Neural progenitor cell (in vitro differentiated cells): ENCODE results near the gene CX3CL1. TPM values are rescaled to one million over a fixed set of nuclear protein-coding genes. Genes with fewer than 3 reads are reported as not detected.

ENCODE experiments used
- DNase-seq: peaks from one replicate; pipeline ENCODE4 v3.0.0-alpha.2; 2016; ENCODE audit warnings: low spot score
- H2AFZ ChIP-seq: fragments of 200-600 bp; sonication (generic); replicated peaks from 2 replicates; pipeline ENCODE4 v1.6.1; 2016; ENCODE audit warnings: antibody characterized with exemption
- H3F3A ChIP-seq: fragments of 200-600 bp; sonication (generic); 2 replicates; pipeline ENCODE4 v1.6.1; 2016; ENCODE audit warnings: antibody characterized with exemption, low read depth
- H3K27ac ChIP-seq: fragments of 200-600 bp; sonication (generic); 2 replicates; pipeline ENCODE4 v1.5.1; 2016; ENCODE audit warnings: mild to moderate bottlenecking
- H3K27me3 ChIP-seq: fragments of 200-600 bp; sonication (generic); 2 replicates; pipeline ENCODE4 v1.6.1; 2016; ENCODE audit warnings: mild to moderate bottlenecking, moderate library complexity
- H3K36me3 ChIP-seq: fragments of 200-600 bp; sonication (generic); 2 replicates; pipeline ENCODE4 v1.5.1; 2016
- H3K4me1 ChIP-seq: fragments of 200-600 bp; sonication (generic); 2 replicates; pipeline ENCODE4 v1.6.1; 2016; ENCODE audit warnings: mixed run types
- H3K4me2 ChIP-seq: fragments of 200-600 bp; sonication (generic); 2 replicates; pipeline ENCODE4 v1.6.1; 2016
- H3K4me3 ChIP-seq: fragments of 200-600 bp; sonication (generic); 2 replicates; pipeline ENCODE4 v1.5.1; 2016
- H3K79me2 ChIP-seq: fragments of 200-600 bp; sonication (generic); 2 replicates; pipeline ENCODE4 v1.6.1; 2016; ENCODE audit warnings: low read depth
- H3K9ac ChIP-seq: fragments of 200-600 bp; sonication (generic); 2 replicates; pipeline ENCODE4 v1.6.1; 2016
- H3K9me3 ChIP-seq: fragments of 200-600 bp; sonication (generic); 2 replicates; pipeline ENCODE4 v1.5.1; 2016; ENCODE audit warnings: low read depth
- H4K20me1 ChIP-seq: fragments of 200-600 bp; sonication (generic); 2 replicates; pipeline ENCODE4 v1.6.1; 2016; ENCODE audit warnings: low read depth
- H3K27ac Mint-ChIP-seq: 3 replicates; pipeline ENCODE4 v1.8.0; 2021; ENCODE audit warnings: mixed read lengths
- H3K27me3 Mint-ChIP-seq: 2 replicates; pipeline ENCODE4 v1.8.0; 2022; ENCODE audit warnings: low read depth, mild to moderate bottlenecking, inconsistent platforms, moderate library complexity, mixed read lengths; ENCODE audit not compliant: insufficient read depth
- H3K36me3 Mint-ChIP-seq: 3 replicates; pipeline ENCODE4 v1.8.0; 2021; ENCODE audit warnings: mixed read lengths
- H3K4me1 Mint-ChIP-seq: 3 replicates; pipeline ENCODE4 v1.8.0; 2021; ENCODE audit warnings: mixed read lengths
- H3K4me3 Mint-ChIP-seq: 3 replicates; pipeline ENCODE4 v1.8.0; 2021; ENCODE audit warnings: mild to moderate bottlenecking, moderate library complexity, mixed read lengths
- H3K9me3 Mint-ChIP-seq: 3 replicates; pipeline ENCODE4 v1.8.0; 2020; ENCODE audit warnings: mixed read lengths
- EZH2 ChIP-seq: fragments of 200-600 bp; sonication (generic); IDR thresholded peaks from 2 replicates; pipeline ENCODE4 v1.6.1; 2017; ENCODE audit warnings: antibody characterized with exemption, mild to moderate bottlenecking, moderate library complexity
- EZH2phosphoT487 ChIP-seq: fragments of 200-600 bp; sonication (generic); IDR thresholded peaks from 2 replicates; pipeline ENCODE4 v1.6.1; 2017; ENCODE audit warnings: antibody characterized with exemption
- total RNA-seq: library from RNA; depleted of rRNA; stranded (reverse); fragments of >200 nt; gene quantifications from 2 replicates; pipeline ENCODE4 v1.2.3, GENCODE V29; 2015; ENCODE audit warnings: low replicate concordance
- TF ChIP-seq, protein P1 (sequence below): fragments of 200-600 bp; sonication (generic); IDR thresholded peaks from 2 replicates; pipeline ENCODE4 v1.5.1; 2017; ENCODE audit warnings: antibody characterized with exemption, mild to moderate bottlenecking

CX3CL1 gene
- total RNA-seq, 1 donor from 2014 or later = 0.65 TPM

DNA sequence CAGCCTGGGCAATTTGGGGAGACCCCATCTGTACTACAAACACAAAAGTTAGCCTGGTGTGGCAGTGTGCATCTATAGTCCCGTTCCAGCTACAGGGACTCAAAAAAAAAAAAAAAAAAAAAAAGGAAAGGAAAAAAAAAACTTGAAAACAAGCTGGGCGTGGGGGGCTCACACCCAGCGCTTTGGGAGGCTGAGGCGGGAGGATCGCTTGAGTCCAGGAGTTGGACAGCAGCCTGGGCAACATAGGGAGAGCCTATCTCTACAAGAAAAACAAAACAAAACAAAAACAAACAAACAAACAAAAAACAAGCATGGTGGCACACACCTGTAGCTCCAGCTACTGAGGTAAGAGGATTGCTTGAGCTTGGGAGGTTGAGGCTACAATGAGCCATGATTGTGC, 19.4 kb downstream of the CX3CL1 start:
- no peaks in the 10 kb centered on the region for H4K20me1 ChIP-seq
- H3K4me2 ChIP-seq = no peak overlapping the region
- TF ChIP-seq EZH2 (no peak), EZH2phosphoT487 (no peak)
- TF ChIP-seq, protein P1, sequence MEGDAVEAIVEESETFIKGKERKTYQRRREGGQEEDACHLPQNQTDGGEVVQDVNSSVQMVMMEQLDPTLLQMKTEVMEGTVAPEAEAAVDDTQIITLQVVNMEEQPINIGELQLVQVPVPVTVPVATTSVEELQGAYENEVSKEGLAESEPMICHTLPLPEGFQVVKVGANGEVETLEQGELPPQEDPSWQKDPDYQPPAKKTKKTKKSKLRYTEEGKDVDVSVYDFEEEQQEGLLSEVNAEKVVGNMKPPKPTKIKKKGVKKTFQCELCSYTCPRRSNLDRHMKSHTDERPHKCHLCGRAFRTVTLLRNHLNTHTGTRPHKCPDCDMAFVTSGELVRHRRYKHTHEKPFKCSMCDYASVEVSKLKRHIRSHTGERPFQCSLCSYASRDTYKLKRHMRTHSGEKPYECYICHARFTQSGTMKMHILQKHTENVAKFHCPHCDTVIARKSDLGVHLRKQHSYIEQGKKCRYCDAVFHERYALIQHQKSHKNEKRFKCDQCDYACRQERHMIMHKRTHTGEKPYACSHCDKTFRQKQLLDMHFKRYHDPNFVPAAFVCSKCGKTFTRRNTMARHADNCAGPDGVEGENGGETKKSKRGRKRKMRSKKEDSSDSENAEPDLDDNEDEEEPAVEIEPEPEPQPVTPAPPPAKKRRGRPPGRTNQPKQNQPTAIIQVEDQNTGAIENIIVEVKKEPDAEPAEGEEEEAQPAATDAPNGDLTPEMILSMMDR = no peak
- no peak overlapping the region for H3K4me3 Mint-ChIP-seq
- H3K27me3 Mint-ChIP-seq = peaks cover 19% of the 10 kb centered on the region
- H3K9me3 ChIP-seq = no peaks in the 10 kb centered on the region
- no peaks in the 10 kb centered on the region for H3K36me3 ChIP-seq
- H3K9me3 Mint-ChIP-seq = no peaks in the 10 kb centered on the region
- no peak overlapping the region for H3K9ac ChIP-seq
- peaks cover 3% of the 10 kb centered on the region for H3K4me1 Mint-ChIP-seq
- no peaks in the 10 kb centered on the region for H3K79me2 ChIP-seq
- no peaks in the 10 kb centered on the region for H3K36me3 Mint-ChIP-seq
- DNase-seq = no peak
- no peak overlapping the region for H3K27ac Mint-ChIP-seq
- no peak overlapping the region for H3K27ac ChIP-seq
- H3K4me1 ChIP-seq = no peaks in the 10 kb centered on the region
- H3F3A ChIP-seq = peaks cover 8% of the 10 kb centered on the region
- no peaks in the 10 kb centered on the region for H3K27me3 ChIP-seq
- H2AFZ ChIP-seq = no peak overlapping the region
- no peak overlapping the region for H3K4me3 ChIP-seq

GRCh38 chr16:57392694-57393093, 20.4 kb downstream of the CX3CL1 start:
- no peak overlapping the region for H3K27ac ChIP-seq
- peaks cover 8% of the 10 kb centered on the region for H3F3A ChIP-seq
- no peak for DNase-seq
- H3K36me3 Mint-ChIP-seq = no peaks in the 10 kb centered on the region
- H3K9me3 Mint-ChIP-seq = no peaks in the 10 kb centered on the region
- H3K9ac ChIP-seq = no peak overlapping the region
- no peaks in the 10 kb centered on the region for H3K79me2 ChIP-seq
- TF ChIP-seq EZH2 (no peak), EZH2phosphoT487 (no peak)
- TF ChIP-seq, protein P1 = no peak
- H4K20me1 ChIP-seq = no peaks in the 10 kb centered on the region
- peak overlapping the region; percentile 35 for H3K27ac Mint-ChIP-seq
- H3K36me3 ChIP-seq = no peaks in the 10 kb centered on the region
- H3K4me1 ChIP-seq = no peaks in the 10 kb centered on the region
- no peaks in the 10 kb centered on the region for H3K9me3 ChIP-seq
- peaks cover 19% of the 10 kb centered on the region for H3K27me3 Mint-ChIP-seq
- no peaks in the 10 kb centered on the region for H3K4me1 Mint-ChIP-seq
- no peak overlapping the region for H3K4me2 ChIP-seq
- no peak overlapping the region for H2AFZ ChIP-seq
- no peak overlapping the region for H3K4me3 ChIP-seq
- no peak overlapping the region for H3K4me3 Mint-ChIP-seq
- no peaks in the 10 kb centered on the region for H3K27me3 ChIP-seq

GRCh38 chr16:57394444-57394843, 22.2 kb downstream of the CX3CL1 start:
- H3K4me3 ChIP-seq = no peak overlapping the region
- no peak for DNase-seq
- H3K27ac ChIP-seq = no peak overlapping the region
- no peak overlapping the region for H2AFZ ChIP-seq
- H3K9me3 ChIP-seq = no peaks in the 10 kb centered on the region
- H3K27me3 ChIP-seq = no peaks in the 10 kb centered on the region
- H3K9me3 Mint-ChIP-seq = no peaks in the 10 kb centered on the region
- no peak overlapping the region for H3K4me2 ChIP-seq
- H3F3A ChIP-seq = no peaks in the 10 kb centered on the region
- H3K4me1 Mint-ChIP-seq = no peaks in the 10 kb centered on the region
- no peaks in the 10 kb centered on the region for H3K36me3 Mint-ChIP-seq
- H3K27ac Mint-ChIP-seq = no peak overlapping the region
- no peaks in the 10 kb centered on the region for H3K4me1 ChIP-seq
- no peaks in the 10 kb centered on the region for H3K36me3 ChIP-seq
- H3K4me3 Mint-ChIP-seq = no peak overlapping the region
- TF ChIP-seq EZH2 = no peak
- TF ChIP-seq, protein P1 = no peak
- no peak for TF ChIP-seq EZH2phosphoT487
- H4K20me1 ChIP-seq = no peaks in the 10 kb centered on the region
- H3K79me2 ChIP-seq = no peaks in the 10 kb centered on the region
- H3K9ac ChIP-seq = no peak overlapping the region
- peaks cover 14% of the 10 kb centered on the region for H3K27me3 Mint-ChIP-seq
